Stomach (tissue), 9 donors: ENCODE data around the gene PCDHGA11. TPM values are rescaled to one million over a fixed set of nuclear protein-coding genes. Genes with fewer than 3 reads are reported as not detected.
A peak's percentile ranks its signal among the peaks of the same experiment; 100 is the strongest.
"Not testable (repeated sequence)": the region's sequence is repeated elsewhere in the genome, so short reads cannot be mapped to it uniquely, and the experiment has no call there.

Experiments used
- DNase-seq, 2 donors: peaks; one replicate each; pipeline versions ENCODE4 v3.0.0 to v3.0.0-alpha.2; 2013 to 2019
- H3K27ac ChIP-seq, 5 donors: fragments of 200-600 bp in 4 of 5; sonication (generic) in 4 of 5; one replicate each; pipeline ENCODE4 v1.5.1; 2013 to 2019; ENCODE audit warnings: mild to moderate bottlenecking in 1 of 5, moderate library complexity in 1 of 5
- H3K27me3 ChIP-seq, 3 donors: fragments of 200-600 bp; sonication (generic); one replicate each; pipeline ENCODE4 v1.5.1; 2017 to 2019; ENCODE audit warnings: mixed run types in 1 of 3
- H3K36me3 ChIP-seq, 4 donors: fragments of 200-600 bp; sonication (generic); 1 replicate in 3 of 4; 2 replicates in 1 of 4; pipeline ENCODE4 v1.5.1; 2016 to 2019
- H3K4me1 ChIP-seq, 4 donors: fragments of 200-600 bp; sonication (generic); one replicate each; pipeline ENCODE4 v1.5.1; 2016 to 2019
- H3K4me3 ChIP-seq, 4 donors: fragments of 200-600 bp; sonication (generic) in 3 of 4; one replicate each; pipeline ENCODE4 v1.5.1; 2016 to 2019; ENCODE audit warnings: mild to moderate bottlenecking in 1 of 4
- H3K9me3 ChIP-seq, 4 donors: fragments of 200-600 bp; sonication (generic); one replicate each; pipeline ENCODE4 v1.5.1; 2016 to 2019
- EP300 ChIP-seq: sonication (generic); formaldehyde crosslinking; IDR thresholded peaks from one replicate; pipeline ENCODE4 v1.6.1; 2017; ENCODE audit warnings: antibody characterized with exemption
- POLR2A ChIP-seq, 4 donors: fragments of 450-650 bp; IDR thresholded peaks; one replicate each; pipeline ENCODE4 v1.6.1; 2016; ENCODE audit warnings: antibody characterized with exemption in 4 of 4, control low read depth in 2 of 4, mild to moderate bottlenecking in 1 of 4, moderate library complexity in 1 of 4
- POLR2AphosphoS5 ChIP-seq, 3 donors: sonication (generic); formaldehyde crosslinking; IDR thresholded peaks; one replicate each; pipeline ENCODE4 v1.6.1; 2016; ENCODE audit warnings: antibody characterized with exemption in 3 of 3
- WGBS, 5 donors: extraction: QIAGEN DNeasy Blood & Tissue Kit in 3 of 5; methylation state at CpG; one replicate each; pipeline versions ENCODE4 v1.1.5 to v1.1.7; 2013 to 2018; 5-methylcytosine and 5-hydroxymethylcytosine counted together
- intact Hi-C: fragments of 100-400 bp; cut with DNase I; formaldehyde crosslinking; loops from one replicate; pipeline ENCODE4 v1.15.1; 2023; ENCODE audit warnings: low total_unique reads
- polyA plus RNA-seq, 3 donors: library from polyadenylated mRNA; stranded (reverse); fragments of 200-250 nt; gene quantifications; one replicate each; pipeline ENCODE4 v1.2.3, GENCODE V29; 2013
- total RNA-seq, 5 donors: library from RNA; depleted of rRNA; stranded (reverse); fragments of >200 nt; gene quantifications; one replicate each; pipeline versions ENCODE4 v1.1.0 to v1.2.3, GENCODE V29; 2014 to 2016
- TF ChIP-seq, protein P1 (sequence below), 7 experiments: fragments of 450-650 bp in 4 of 7; fragments of 200-600 bp in 3 of 7; sonication (generic) in 3 of 7; IDR thresholded peaks; one replicate each; pipeline ENCODE4 v1.5.1; 2016 to 2019; ENCODE audit warnings: antibody characterized with exemption in 7 of 7, control low read depth in 2 of 7, mild to moderate bottlenecking in 1 of 7
- donor health status: healthy with polysubstance abuse.
- donor health status: Bipolar disorder and iron deficiency.
- donor health status: healthy.

PCDHGA11 gene
- total and polyA plus RNA-seq, 8 donors: 0.25 to 15.2 (median 0.89) TPM

DNA sequence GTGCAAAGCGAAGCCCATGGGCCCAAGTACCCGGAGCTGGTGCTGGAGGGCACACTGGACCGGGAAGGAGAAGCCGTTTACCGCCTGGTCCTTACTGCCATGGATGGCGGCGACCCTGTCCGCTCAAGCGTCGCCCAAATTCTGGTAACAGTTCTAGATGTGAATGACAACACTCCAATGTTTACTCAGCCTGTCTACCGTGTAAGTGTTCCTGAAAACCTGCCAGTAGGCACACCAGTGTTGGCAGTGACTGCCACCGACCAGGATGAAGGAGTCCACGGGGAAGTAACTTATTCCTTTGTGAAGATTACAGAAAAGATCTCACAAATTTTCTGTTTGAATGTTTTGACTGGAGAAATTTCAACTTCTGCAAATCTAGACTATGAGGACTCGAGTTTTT is 46.2 kb upstream of the PCDHGA11 start:
- no peak for TF ChIP-seq POLR2AphosphoS5 (IDR thresholded peaks at IDR 0.05)
- no peak for TF ChIP-seq POLR2A (IDR thresholded peaks at IDR 0.05)
- TF ChIP-seq EP300: no peak
- DNase-seq: no peak
- intact Hi-C loops: no loop called here
- Histone ChIP-seq H3K9me3 (peaks cover 54 to 100% (median 89%) of the 10 kb centered on the region in 4 donors), H3K27ac (no peak overlapping the region), H3K4me1 (no peaks in the 10 kb centered on the region), H3K4me3 (no peak overlapping the region), H3K27me3 (peaks cover 0 to 73% (median 22%) of the 10 kb centered on the region in 3 donors), H3K36me3 (peaks cover 0 to 11% (median 0%) of the 10 kb centered on the region in 4 donors)
- 53 to 69% (median 56%) methylated on average over 13 to 14 of the region's 14 CpGs for WGBS, 5 donors

DNA sequence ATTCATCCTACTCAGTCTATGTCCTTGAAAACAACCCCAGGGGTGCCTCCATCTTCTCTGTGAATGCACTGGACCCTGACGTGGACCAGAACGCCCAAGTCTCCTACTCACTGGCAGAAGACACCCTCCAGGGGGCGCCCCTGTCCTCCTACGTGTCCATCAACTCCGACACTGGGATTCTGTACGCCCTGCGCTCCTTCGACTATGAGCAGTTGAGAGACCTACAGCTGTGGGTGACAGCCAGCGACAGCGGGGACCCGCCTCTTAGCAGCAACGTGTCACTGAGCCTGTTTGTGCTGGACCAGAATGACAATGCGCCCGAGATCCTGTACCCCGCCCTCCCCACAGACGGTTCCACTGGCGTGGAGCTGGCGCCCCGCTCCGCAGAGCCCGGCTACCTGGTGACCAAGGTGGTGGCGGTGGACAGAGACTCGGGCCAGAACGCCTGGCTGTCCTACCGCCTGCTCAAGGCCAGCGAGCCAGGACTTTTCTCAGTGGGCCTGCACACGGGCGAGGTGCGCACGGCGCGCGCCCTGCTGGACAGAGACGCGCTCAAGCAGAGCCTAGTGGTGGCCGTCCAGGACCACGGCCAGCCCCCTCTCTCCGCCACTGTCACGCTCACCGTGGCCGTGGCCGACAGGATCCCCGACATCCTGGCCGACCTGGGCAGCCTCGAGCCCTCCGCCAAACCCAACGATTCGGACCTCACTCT is 45.3 kb upstream of the PCDHGA11 start:
- H3K4me1 ChIP-seq, H3K4me3 ChIP-seq, H3K27ac ChIP-seq, DNase-seq, intact Hi-C loops: not testable (repeated sequence)
- Histone ChIP-seq H3K27me3 (peaks cover 0 to 67% (median 16%) of the 10 kb centered on the region in 3 donors), H3K9me3 (peaks cover 51 to 99% (median 87%) of the 10 kb centered on the region in 4 donors), H3K36me3 (peaks cover 0 to 11% (median 0%) of the 10 kb centered on the region in 4 donors)
- 37 to 57% (median 46%) methylated on average over 18 to 40 of the region's 48 CpGs for WGBS, 5 donors

DNA sequence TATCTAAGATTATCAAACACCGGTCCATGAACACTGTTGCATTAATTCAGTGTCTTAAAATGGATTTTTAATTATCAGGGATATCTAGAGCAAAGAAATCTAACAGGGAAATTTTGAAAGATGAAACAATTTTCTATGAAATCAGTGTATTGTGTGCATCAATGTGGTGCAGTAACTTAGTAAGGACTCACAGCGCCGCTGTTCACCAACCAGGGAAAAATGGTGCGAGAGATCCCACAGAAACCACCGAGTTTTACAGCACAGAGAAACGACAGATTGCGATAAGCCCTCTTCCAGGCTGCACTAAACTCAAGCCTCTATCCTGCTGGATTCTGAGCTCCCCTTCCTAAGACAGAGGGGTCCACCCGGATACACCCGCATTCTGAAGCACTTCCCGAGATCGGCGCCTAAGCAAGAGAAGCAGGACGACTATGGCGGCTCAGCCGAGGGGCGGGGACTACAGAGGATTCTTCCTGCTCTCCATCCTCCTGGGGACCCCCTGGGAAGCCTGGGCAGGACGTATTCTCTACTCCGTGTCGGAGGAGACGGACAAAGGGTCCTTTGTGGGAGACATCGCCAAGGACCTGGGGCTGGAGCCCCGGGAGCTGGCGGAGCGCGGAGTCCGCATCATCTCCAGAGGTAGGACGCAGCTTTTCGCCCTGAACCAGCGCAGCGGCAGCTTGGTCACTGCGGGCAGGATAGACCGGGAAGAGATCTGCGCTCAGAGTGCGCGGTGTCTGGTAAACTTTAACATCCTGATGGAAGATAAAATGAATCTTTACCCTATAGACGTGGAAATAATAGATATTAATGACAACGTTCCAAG is 38.2 kb upstream of the PCDHGA11 start, which contains the start of gene PCDHGA7:
PCDHGA7 (plus strand) TSS at position 274 of the 826 bp plus-strand sequence; CDS start at position 432, 158 bp downstream.
- H3K27me3 ChIP-seq: peaks cover 0 to 70% (median 5%) of the 10 kb centered on the region in 3 donors
- peaks cover 34 to 99% (median 88%) of the 10 kb centered on the region in 4 donors for H3K9me3 ChIP-seq
- H3K4me1 ChIP-seq: no peaks in the 10 kb centered on the region
- peak within 1 kb of the TSS in 2 of 4 donors; percentile 8 to 16 for H3K4me3 ChIP-seq
- no peak for DNase-seq
- intact Hi-C loops: no loop called here
- H3K36me3 ChIP-seq: no peaks in the 10 kb centered on the region
- H3K27ac ChIP-seq: no peak within 1 kb of the TSS
- TF ChIP-seq POLR2A (IDR thresholded peaks at IDR 0.05) (no peak), POLR2AphosphoS5 (IDR thresholded peaks at IDR 0.05) (no peak), EP300 (no peak)
- TF ChIP-seq, protein P1, sequence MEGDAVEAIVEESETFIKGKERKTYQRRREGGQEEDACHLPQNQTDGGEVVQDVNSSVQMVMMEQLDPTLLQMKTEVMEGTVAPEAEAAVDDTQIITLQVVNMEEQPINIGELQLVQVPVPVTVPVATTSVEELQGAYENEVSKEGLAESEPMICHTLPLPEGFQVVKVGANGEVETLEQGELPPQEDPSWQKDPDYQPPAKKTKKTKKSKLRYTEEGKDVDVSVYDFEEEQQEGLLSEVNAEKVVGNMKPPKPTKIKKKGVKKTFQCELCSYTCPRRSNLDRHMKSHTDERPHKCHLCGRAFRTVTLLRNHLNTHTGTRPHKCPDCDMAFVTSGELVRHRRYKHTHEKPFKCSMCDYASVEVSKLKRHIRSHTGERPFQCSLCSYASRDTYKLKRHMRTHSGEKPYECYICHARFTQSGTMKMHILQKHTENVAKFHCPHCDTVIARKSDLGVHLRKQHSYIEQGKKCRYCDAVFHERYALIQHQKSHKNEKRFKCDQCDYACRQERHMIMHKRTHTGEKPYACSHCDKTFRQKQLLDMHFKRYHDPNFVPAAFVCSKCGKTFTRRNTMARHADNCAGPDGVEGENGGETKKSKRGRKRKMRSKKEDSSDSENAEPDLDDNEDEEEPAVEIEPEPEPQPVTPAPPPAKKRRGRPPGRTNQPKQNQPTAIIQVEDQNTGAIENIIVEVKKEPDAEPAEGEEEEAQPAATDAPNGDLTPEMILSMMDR (IDR thresholded peaks at IDR 0.05): no peak
- 13 to 20% (median 18%) methylated on average over 31 to 37 of the region's 37 CpGs for WGBS, 5 donors

DNA sequence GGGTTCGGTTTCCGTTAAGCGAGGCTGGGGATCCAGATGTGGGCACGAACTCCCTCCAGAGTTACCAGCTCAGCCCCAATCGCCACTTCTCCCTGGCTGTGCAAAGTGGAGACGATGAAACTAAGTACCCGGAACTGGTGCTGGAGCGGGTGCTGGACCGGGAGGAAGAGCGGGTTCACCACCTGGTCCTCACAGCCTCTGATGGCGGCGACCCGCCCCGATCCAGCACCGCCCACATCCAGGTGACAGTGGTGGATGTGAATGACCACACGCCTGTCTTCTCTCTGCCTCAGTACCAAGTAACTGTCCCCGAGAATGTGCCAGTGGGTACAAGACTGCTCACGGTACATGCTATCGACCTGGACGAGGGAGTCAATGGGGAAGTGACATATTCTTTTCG is 37.5 kb upstream of the PCDHGA11 start:
- Histone ChIP-seq H3K36me3 (no peaks in the 10 kb centered on the region), H3K4me3 (peak overlapping the region in 1 of 4 donors; percentile 8), H3K9me3 (peaks cover 35 to 95% (median 85%) of the 10 kb centered on the region in 4 donors), H3K27ac (no peak overlapping the region), H3K27me3 (peaks cover 0 to 66% (median 5%) of the 10 kb centered on the region in 3 donors), H3K4me1 (no peaks in the 10 kb centered on the region)
- no peak for TF ChIP-seq EP300
- TF ChIP-seq, protein P1 (IDR thresholded peaks at IDR 0.05): no peak
- TF ChIP-seq POLR2A (IDR thresholded peaks at IDR 0.05): no peak
- no peak for TF ChIP-seq POLR2AphosphoS5 (IDR thresholded peaks at IDR 0.05)
- no peak for DNase-seq
- intact Hi-C loops: no loop called here
- 33 to 55% (median 36%) methylated on average over 14 to 21 of the region's 21 CpGs for WGBS, 5 donors
